ENCODE measurements around the gene CDC42BPA. TPM values are rescaled to one million over a fixed set of nuclear protein-coding genes. Genes with fewer than 3 reads are reported as not detected.

Gene CDC42BPA, protein sequence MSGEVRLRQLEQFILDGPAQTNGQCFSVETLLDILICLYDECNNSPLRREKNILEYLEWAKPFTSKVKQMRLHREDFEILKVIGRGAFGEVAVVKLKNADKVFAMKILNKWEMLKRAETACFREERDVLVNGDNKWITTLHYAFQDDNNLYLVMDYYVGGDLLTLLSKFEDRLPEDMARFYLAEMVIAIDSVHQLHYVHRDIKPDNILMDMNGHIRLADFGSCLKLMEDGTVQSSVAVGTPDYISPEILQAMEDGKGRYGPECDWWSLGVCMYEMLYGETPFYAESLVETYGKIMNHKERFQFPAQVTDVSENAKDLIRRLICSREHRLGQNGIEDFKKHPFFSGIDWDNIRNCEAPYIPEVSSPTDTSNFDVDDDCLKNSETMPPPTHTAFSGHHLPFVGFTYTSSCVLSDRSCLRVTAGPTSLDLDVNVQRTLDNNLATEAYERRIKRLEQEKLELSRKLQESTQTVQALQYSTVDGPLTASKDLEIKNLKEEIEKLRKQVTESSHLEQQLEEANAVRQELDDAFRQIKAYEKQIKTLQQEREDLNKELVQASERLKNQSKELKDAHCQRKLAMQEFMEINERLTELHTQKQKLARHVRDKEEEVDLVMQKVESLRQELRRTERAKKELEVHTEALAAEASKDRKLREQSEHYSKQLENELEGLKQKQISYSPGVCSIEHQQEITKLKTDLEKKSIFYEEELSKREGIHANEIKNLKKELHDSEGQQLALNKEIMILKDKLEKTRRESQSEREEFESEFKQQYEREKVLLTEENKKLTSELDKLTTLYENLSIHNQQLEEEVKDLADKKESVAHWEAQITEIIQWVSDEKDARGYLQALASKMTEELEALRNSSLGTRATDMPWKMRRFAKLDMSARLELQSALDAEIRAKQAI (N-terminal part only)
- total RNA-seq (1 to 10 TPM in 4 of 5 experiments, under 1 TPM in 1; 0.78 to 2.0 (median 1.4) TPM), polyA plus RNA-seq (under 1 TPM in 1 of 2 donors, not detected in 1; 0.05 TPM), total RNA-seq (1.1 reads per million)

DNA sequence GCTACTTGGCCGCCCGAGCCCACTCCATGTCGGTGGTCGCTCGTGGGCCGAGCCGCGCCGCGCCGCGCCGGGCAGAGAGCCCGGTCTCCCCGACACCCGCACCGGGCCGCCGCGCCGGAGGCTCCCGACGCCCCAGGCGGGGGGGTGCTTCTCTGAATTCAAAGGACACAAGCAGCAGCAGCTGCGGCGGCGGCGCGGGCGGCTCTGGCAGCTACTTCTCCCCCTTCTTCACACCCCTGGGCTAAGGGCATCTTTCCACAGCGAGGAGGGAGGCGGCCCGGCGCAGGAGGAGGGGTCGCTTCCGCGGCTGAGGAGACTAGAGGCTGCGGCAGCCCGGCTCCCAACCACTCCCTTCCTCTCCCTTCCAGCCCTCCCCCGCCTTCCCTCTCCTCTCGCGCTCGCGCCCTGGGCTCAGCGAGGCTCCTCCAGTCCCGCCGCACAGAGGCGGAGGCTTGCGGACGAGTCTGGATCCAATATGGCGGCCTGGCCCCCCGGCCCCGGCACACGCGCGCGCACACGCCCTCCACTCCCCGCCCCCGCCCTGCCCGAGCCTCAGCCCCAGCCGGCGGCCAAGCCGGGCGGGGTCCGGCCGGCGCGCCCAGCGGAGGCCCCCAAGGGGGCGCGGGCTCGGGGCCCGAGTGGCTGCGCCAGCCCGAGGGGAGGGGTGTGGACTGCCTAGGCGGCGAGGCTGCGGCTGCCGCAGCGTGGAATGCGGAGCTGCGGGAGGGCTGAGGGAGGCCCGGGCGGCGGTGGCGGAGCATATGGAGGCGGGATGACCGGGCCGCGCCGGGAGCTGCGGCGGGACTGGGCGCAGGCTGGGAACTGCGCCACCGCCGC, at the start of gene CDC42BPA:
Gene CDC42BPA (minus strand): TSS at position 477 of the 837 bp plus-strand sequence. CDS start 1,310 bp downstream, outside the sequence.
- Mint-ChIP-seq H3K9me3 (peaks cover 0 to 11% (median under 1%) of the 10 kb centered on the region in 11 donors), H3K4me3 (peak within 1 kb of the TSS; percentile 74 to 85 (median 82)), H3K36me3 (no peaks in the 10 kb centered on the region), H3K27me3 (peaks cover 58 to 80% (median 69%) of the 10 kb centered on the region in 5 donors), H3K27ac (peak within 1 kb of the TSS in 1 of 9 donors; percentile 33), H3K4me1 (peaks cover 5 to 12% (median 8%) of the 10 kb centered on the region in 7 donors)
- Histone ChIP-seq H3K36me3 (ENCODE audit: control insufficient read depth in 2 of 3, insufficient read depth in 3 of 3, low read length in 3 of 3) (no peaks in the 10 kb centered on the region), H3K4me3 (ENCODE audit: low read length) (peak within 1 kb of the TSS; percentile 36), H3K27ac (ENCODE audit: low read depth, low read length) (no peak within 1 kb of the TSS), H3K4me1 (ENCODE audit: control insufficient read depth in 2 of 2, insufficient read depth in 2 of 2, low read length in 2 of 2) (peaks cover 0 to 4% of the 10 kb centered on the region in 2 donors), H3K9me3 (ENCODE audit: control insufficient read depth in 2 of 3, low read length in 3 of 3) (no peaks in the 10 kb centered on the region), H3K27me3 (ENCODE audit: control insufficient read depth in 2 of 2, insufficient read depth in 2 of 2, low read length in 2 of 2) (peaks cover 3 to 5% of the 10 kb centered on the region in 2 donors)
- ATAC-seq, result peak; percentile 75
- POLR2A ChIA-PET, result no interaction called here
- CTCF ChIA-PET, result no interaction called here
- DNase-seq, result peak in 8 of 9 donors; percentile 16 to 42 (median 22)
- intact Hi-C loops (cut with micrococcal nuclease), result loop anchor here in 1 of 2 donors (5.0 kb wide), 1 partner anchor 424 kb away; no protein-coding TSS in a partner anchor

DNA sequence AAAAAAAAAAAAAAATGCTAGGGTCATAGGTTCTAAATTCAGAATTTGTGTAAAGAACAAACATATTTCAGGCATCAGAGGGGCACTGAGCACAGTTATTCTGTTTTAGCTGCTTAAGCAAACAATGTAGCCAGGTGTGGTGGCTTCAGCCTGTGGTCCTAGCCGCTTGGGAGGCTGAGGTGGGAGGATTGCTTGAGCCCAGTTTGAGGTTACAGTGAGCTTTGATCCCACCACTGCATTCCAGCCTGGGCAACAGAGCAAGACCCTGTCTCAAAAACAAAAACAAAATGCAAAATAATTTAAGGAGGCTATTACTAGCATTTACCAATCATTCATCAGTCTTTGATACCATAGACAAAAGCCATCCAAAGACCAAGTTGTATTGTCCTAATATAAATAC, 49.7 kb upstream of the CDC42BPA start:
- H3K4me1 ChIP-seq (ENCODE audit: control insufficient read depth in 2 of 2, insufficient read depth in 2 of 2, low read length in 2 of 2), result no peaks in the 10 kb centered on the region
- Mint-ChIP-seq H3K4me3 (no peak overlapping the region), H3K9me3 (no peaks in the 10 kb centered on the region), H3K4me1 (no peaks in the 10 kb centered on the region), H3K27ac (no peak overlapping the region), H3K27me3 (peaks cover 0 to 8% (median 3%) of the 10 kb centered on the region in 5 donors), H3K36me3 (no peaks in the 10 kb centered on the region)
- intact Hi-C loops (cut with micrococcal nuclease), result no loop called here
- no peaks in the 10 kb centered on the region for H3K27me3 ChIP-seq (ENCODE audit: control insufficient read depth in 2 of 2, insufficient read depth in 2 of 2, low read length in 2 of 2)
- H3K36me3 ChIP-seq (ENCODE audit: control insufficient read depth in 2 of 3, insufficient read depth in 3 of 3, low read length in 3 of 3), result no peaks in the 10 kb centered on the region
- POLR2A ChIA-PET, result no interaction called here
- ATAC-seq, result no peak
- H3K9me3 ChIP-seq (ENCODE audit: control insufficient read depth in 2 of 3, low read length in 3 of 3), result no peaks in the 10 kb centered on the region
- CTCF ChIA-PET, result no interaction called here
- H3K27ac ChIP-seq (ENCODE audit: low read depth, low read length), result no peak overlapping the region
- H3K4me3 ChIP-seq (ENCODE audit: low read length), result no peak overlapping the region
- DNase-seq, result no peak

DNA sequence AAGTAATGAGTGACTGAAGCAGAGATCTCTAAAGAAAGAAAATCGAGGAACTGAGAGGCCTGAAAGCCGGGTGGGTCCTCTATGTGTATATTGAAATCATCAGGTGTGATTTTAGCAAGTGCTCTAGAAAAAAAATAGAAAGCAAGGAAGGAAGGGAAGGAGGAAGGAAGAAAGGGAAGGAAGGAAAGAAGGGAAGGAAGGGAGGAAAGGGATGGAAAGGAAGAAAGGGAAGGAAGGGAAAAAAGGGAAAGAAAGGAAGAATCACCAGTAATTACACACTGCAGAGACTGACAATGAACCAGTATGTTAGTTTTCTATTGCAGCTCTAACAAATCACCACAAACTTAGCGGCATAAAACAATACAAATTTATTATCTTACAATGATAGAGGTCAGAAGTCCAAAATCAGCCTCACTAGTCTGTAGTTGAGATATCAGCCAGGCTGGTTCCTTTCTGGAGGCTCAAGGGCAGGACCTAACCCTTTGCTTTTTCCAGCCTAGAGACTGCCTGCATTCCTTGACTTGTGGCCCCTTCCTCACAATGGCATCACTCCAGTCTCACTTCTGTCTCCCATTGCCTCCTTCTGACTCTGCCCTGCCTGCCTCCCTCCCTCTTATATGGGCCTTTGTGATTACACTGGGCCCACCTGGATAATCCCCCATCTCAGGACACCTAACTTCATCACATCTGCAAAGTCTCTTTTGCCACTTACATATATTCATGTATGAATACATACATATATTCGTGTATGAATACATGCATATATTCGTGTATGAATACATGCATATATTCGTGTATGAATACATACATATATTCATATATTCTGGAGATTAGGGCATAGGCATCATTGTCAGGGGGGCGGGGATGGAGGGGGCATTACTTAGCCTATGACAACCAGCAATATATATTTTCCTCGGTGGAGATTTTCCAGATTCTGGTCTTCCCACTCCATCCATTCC, 47.5 kb upstream of the CDC42BPA start:
- no peak for DNase-seq
- ATAC-seq, result no peak
- Histone ChIP-seq H3K27ac (ENCODE audit: low read depth, low read length) (no peak overlapping the region), H3K36me3 (ENCODE audit: control insufficient read depth in 2 of 3, insufficient read depth in 3 of 3, low read length in 3 of 3) (no peaks in the 10 kb centered on the region), H3K9me3 (ENCODE audit: control insufficient read depth in 2 of 3, low read length in 3 of 3) (no peaks in the 10 kb centered on the region), H3K4me1 (ENCODE audit: control insufficient read depth in 2 of 2, insufficient read depth in 2 of 2, low read length in 2 of 2) (no peaks in the 10 kb centered on the region), H3K4me3 (ENCODE audit: low read length) (no peak overlapping the region), H3K27me3 (ENCODE audit: control insufficient read depth in 2 of 2, insufficient read depth in 2 of 2, low read length in 2 of 2) (no peaks in the 10 kb centered on the region)
- H3K27me3 Mint-ChIP-seq, result peaks cover 0 to 19% (median 5%) of the 10 kb centered on the region in 5 donors
- CTCF ChIA-PET, result no interaction called here
- H3K4me3 Mint-ChIP-seq, result no peak overlapping the region
- intact Hi-C loops (cut with micrococcal nuclease), result no loop called here
- no peaks in the 10 kb centered on the region for H3K36me3 Mint-ChIP-seq
- POLR2A ChIA-PET, result no interaction called here
- no peaks in the 10 kb centered on the region for H3K4me1 Mint-ChIP-seq
- no peak overlapping the region for H3K27ac Mint-ChIP-seq
- no peaks in the 10 kb centered on the region for H3K9me3 Mint-ChIP-seq

DNA sequence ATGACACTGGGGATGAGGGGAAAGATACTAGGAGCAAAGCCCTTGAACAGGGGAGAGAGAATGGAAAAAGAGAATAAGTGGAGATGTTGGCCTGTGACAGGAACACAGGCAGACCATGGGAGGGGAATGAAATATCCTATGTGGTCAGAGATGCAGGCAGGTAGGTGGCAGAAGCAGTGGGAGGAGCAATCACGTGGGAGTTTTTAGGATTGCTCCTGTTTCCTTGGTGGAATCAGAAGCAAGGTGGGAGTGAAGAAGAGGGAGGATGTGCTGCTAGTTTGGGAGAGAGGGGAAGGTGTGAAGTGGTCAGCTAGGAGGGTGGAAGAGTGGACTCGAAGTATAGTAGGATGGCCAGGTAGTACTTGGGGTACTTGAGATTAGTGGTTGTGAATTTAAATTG, 46.4 kb upstream of the CDC42BPA start:
- Histone ChIP-seq H3K27me3 (ENCODE audit: control insufficient read depth in 2 of 2, insufficient read depth in 2 of 2, low read length in 2 of 2) (no peaks in the 10 kb centered on the region), H3K36me3 (ENCODE audit: control insufficient read depth in 2 of 3, insufficient read depth in 3 of 3, low read length in 3 of 3) (no peaks in the 10 kb centered on the region), H3K9me3 (ENCODE audit: control insufficient read depth in 2 of 3, low read length in 3 of 3) (no peaks in the 10 kb centered on the region), H3K4me1 (ENCODE audit: control insufficient read depth in 2 of 2, insufficient read depth in 2 of 2, low read length in 2 of 2) (no peaks in the 10 kb centered on the region), H3K4me3 (ENCODE audit: low read length) (no peak overlapping the region), H3K27ac (ENCODE audit: low read depth, low read length) (no peak overlapping the region)
- ChIA-PET POLR2A (no interaction called here), CTCF (no interaction called here)
- Mint-ChIP-seq H3K4me3 (no peak overlapping the region), H3K4me1 (no peaks in the 10 kb centered on the region), H3K27me3 (peaks cover 0 to 19% (median 5%) of the 10 kb centered on the region in 5 donors), H3K9me3 (no peaks in the 10 kb centered on the region), H3K36me3 (no peaks in the 10 kb centered on the region), H3K27ac (no peak overlapping the region)
- DNase-seq (no peak), ATAC-seq (no peak)
- intact Hi-C loops (cut with micrococcal nuclease), result no loop called here

DNA sequence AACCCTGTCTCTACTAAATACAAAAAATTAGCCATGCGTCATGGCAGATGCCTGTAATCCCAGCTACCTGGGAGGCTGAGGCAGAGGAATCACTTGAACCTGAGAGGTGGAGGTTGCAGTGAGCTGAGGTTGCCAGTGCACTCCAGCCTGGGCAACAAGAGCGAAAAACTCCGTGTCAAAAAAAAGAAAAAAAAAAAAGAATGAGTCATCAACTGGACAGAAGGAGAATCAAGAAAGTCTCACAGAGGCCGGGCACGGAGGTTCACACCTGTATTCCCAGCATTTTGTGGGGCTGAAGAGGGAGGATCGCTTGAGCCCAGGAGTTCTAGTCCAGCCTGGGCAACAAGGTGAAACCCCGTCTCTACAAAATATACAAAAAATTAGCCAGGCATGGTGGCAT, 45.5 kb upstream of the CDC42BPA start:
- Mint-ChIP-seq H3K27me3 (peaks cover 0 to 19% (median 5%) of the 10 kb centered on the region in 5 donors), H3K27ac (no peak overlapping the region), H3K9me3 (no peaks in the 10 kb centered on the region), H3K4me3 (no peak overlapping the region), H3K4me1 (no peaks in the 10 kb centered on the region), H3K36me3 (no peaks in the 10 kb centered on the region)
- Histone ChIP-seq H3K4me3 (ENCODE audit: low read length) (no peak overlapping the region), H3K4me1 (ENCODE audit: control insufficient read depth in 2 of 2, insufficient read depth in 2 of 2, low read length in 2 of 2) (no peaks in the 10 kb centered on the region), H3K27ac (ENCODE audit: low read depth, low read length) (no peak overlapping the region), H3K36me3 (ENCODE audit: control insufficient read depth in 2 of 3, insufficient read depth in 3 of 3, low read length in 3 of 3) (no peaks in the 10 kb centered on the region), H3K9me3 (ENCODE audit: control insufficient read depth in 2 of 3, low read length in 3 of 3) (no peaks in the 10 kb centered on the region), H3K27me3 (ENCODE audit: control insufficient read depth in 2 of 2, insufficient read depth in 2 of 2, low read length in 2 of 2) (no peaks in the 10 kb centered on the region)
- no peak for ATAC-seq
- intact Hi-C loops (cut with micrococcal nuclease), result no loop called here
- POLR2A ChIA-PET, result no interaction called here
- CTCF ChIA-PET, result no interaction called here
- no peak for DNase-seq

All from naive thymus-derived CD4-positive, alpha-beta T cell (primary cell).